ENCODE data around the gene EIF4E2. TPM values are rescaled to one million over a fixed set of nuclear protein-coding genes. Genes with fewer than 3 reads are reported as not detected.

EIF4E2 gene
- total RNA-seq, 4 donors from 2014 or later: 23.8 to 38.5 (median 27.8) TPM

DNA sequence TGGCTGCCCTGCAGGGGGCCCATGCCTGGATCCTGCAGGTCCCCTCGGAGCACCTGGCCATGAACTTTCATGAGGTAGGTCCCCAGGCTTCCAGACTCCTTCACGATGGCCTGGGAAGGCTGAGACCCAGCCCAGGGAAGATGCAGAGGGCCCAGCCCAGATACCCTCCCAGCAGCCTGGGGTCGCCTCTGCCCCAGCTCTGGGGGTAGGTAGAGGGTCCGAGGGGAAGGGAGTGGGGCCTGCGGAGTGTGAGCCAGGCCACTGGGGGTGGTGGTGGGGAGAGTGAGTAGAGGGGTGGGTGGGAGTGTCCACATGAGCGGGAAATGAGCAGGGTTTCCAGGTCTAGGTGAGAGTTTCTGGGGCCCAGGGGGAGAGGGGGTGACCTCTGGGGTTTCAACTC, 25.7 kb upstream of the EIF4E2 start:
- Histone ChIP-seq H3K9me3 (no peaks in the 10 kb centered on the region), H3K36me3 (no peaks in the 10 kb centered on the region), H3K4me1 (peaks cover 0 to 40% (median 10%) of the 10 kb centered on the region in 4 donors), H3K4me3 (no peak overlapping the region), H3K27me3 (peaks cover 0 to 77% of the 10 kb centered on the region in 2 donors), H3K27ac (no peak overlapping the region)
- DNase-seq (ENCODE audit: low spot score in 2 of 2): no peak
- no peak for TF ChIP-seq EP300 (IDR thresholded peaks at IDR 0.05)
- TF ChIP-seq, protein P1, sequence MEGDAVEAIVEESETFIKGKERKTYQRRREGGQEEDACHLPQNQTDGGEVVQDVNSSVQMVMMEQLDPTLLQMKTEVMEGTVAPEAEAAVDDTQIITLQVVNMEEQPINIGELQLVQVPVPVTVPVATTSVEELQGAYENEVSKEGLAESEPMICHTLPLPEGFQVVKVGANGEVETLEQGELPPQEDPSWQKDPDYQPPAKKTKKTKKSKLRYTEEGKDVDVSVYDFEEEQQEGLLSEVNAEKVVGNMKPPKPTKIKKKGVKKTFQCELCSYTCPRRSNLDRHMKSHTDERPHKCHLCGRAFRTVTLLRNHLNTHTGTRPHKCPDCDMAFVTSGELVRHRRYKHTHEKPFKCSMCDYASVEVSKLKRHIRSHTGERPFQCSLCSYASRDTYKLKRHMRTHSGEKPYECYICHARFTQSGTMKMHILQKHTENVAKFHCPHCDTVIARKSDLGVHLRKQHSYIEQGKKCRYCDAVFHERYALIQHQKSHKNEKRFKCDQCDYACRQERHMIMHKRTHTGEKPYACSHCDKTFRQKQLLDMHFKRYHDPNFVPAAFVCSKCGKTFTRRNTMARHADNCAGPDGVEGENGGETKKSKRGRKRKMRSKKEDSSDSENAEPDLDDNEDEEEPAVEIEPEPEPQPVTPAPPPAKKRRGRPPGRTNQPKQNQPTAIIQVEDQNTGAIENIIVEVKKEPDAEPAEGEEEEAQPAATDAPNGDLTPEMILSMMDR (IDR thresholded peaks at IDR 0.05): no peak
- TF ChIP-seq POLR2A (IDR thresholded peaks at IDR 0.05): no peak
- 75 to 77% methylated on average over 5 to 6 of the region's 6 CpGs for WGBS, 2 donors

DNA sequence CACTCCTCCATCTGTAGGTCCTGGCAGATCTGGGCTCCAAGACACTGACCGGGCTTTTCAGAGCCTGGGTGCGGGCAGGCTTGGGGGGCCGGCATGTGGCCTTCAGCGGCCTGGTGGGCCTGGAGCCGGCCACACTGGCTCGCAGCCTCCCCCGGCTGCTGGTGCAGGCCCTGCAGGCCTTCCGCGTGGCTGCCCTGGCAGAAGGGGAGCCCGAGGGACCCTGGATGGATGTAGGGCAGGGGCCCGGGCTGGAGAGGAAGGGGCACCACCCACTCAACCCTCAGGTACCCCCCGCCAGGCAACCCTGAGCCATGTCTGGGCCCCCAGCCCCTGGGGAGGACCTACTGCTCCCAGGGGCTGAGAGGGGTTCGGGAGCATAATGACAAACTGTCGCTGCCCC, 25.3 kb upstream of the EIF4E2 start:
- H3K27ac ChIP-seq: no peak overlapping the region
- peaks cover 0 to 77% of the 10 kb centered on the region in 2 donors for H3K27me3 ChIP-seq
- no peak for DNase-seq (ENCODE audit: low spot score in 2 of 2)
- H3K36me3 ChIP-seq: no peaks in the 10 kb centered on the region
- peaks cover 0 to 40% (median 10%) of the 10 kb centered on the region in 4 donors for H3K4me1 ChIP-seq
- 79 to 91% methylated on average over 6 to 11 of the region's 14 CpGs for WGBS, 2 donors
- TF ChIP-seq, protein P1 (IDR thresholded peaks at IDR 0.05): no peak
- TF ChIP-seq EP300 (IDR thresholded peaks at IDR 0.05) (no peak), POLR2A (IDR thresholded peaks at IDR 0.05) (no peak)
- H3K4me3 ChIP-seq: no peak overlapping the region
- no peaks in the 10 kb centered on the region for H3K9me3 ChIP-seq

DNA sequence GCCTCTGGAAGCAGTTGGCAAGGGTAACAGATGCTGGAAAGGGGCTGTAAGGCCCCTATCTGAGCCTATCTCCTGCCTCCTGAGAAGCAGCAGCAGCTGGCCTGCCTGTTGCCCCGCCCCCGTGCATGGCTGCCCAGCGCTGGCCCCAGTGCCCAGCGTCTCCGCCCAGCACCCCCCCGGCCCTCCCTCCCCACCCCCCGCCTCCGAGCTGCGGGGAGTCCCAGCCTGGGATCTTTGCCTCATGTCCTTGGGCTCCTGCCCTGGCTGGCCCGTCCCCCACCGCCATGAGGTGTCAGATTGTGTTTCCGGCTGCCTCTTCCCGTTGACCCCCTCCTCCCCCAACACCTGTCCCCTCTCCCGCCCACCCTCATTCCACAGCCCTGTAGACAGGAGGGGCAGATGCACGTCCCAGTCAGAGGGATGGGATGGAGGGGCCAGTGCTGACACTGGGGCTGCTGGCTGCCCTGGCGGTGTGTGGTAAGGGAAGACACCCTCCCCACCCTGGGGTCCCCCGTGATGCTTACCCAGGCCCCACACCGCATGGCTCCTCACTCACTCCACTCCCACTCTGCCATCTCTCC, 24.6 kb upstream of the EIF4E2 start, which contains the start of gene CHRND:
Gene CHRND, plus strand, starts transcription at position 370 of the 581 bp plus-strand sequence. Its CDS starts 56 bp downstream, at position 426.
- Histone ChIP-seq H3K36me3 (no peaks in the 10 kb centered on the region), H3K9me3 (no peaks in the 10 kb centered on the region), H3K4me3 (no peak within 1 kb of the TSS), H3K4me1 (peaks cover 0 to 40% (median 10%) of the 10 kb centered on the region in 4 donors), H3K27ac (no peak within 1 kb of the TSS), H3K27me3 (peaks cover 0 to 77% of the 10 kb centered on the region in 2 donors)
- WGBS, 2 donors: 7 to 29% methylated on average over 11 to 14 of the region's 18 CpGs
- no peak for DNase-seq (ENCODE audit: low spot score in 2 of 2)
- TF ChIP-seq POLR2A (IDR thresholded peaks at IDR 0.05) (no peak), EP300 (IDR thresholded peaks at IDR 0.05) (no peak)
- TF ChIP-seq, protein P1 (IDR thresholded peaks at IDR 0.05): no peak

DNA sequence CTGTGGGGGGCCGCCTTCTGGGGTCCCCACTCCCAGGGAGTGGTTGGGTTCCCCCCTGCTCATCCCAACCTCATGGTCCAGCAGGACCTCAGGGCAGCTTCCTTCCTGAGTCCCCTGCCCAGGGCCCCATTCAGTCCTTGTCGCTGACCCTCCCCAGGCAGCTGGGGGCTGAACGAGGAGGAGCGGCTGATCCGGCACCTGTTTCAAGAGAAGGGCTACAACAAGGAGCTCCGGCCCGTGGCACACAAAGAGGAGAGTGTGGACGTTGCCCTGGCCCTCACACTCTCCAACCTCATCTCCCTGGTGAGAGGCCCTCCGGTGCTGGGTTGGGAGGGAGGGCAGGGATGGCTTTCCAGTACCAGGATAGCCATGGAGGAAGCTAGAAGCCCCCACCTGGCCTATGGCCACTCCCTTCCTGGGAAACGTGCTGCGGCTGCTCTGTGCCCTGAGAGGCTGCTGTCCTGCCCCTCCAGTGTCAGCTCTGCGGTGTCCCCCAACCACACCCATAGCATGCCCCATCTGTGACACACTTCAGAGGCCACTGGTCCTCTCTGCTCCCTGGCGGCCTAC, 24.0 kb upstream of the EIF4E2 start:
- H3K4me1 ChIP-seq: peaks cover 0 to 40% (median 10%) of the 10 kb centered on the region in 4 donors
- H3K9me3 ChIP-seq: no peaks in the 10 kb centered on the region
- 51 to 69% methylated on average over 13 of the region's 13 CpGs for WGBS, 2 donors
- H3K36me3 ChIP-seq: no peaks in the 10 kb centered on the region
- H3K27me3 ChIP-seq: peaks cover 0 to 74% of the 10 kb centered on the region in 2 donors
- TF ChIP-seq EP300 (IDR thresholded peaks at IDR 0.05) (no peak), POLR2A (IDR thresholded peaks at IDR 0.05) (no peak)
- TF ChIP-seq, protein P1 (IDR thresholded peaks at IDR 0.05): no peak
- no peak for DNase-seq (ENCODE audit: low spot score in 2 of 2)
- H3K4me3 ChIP-seq: no peak overlapping the region
- H3K27ac ChIP-seq: no peak overlapping the region

DNA sequence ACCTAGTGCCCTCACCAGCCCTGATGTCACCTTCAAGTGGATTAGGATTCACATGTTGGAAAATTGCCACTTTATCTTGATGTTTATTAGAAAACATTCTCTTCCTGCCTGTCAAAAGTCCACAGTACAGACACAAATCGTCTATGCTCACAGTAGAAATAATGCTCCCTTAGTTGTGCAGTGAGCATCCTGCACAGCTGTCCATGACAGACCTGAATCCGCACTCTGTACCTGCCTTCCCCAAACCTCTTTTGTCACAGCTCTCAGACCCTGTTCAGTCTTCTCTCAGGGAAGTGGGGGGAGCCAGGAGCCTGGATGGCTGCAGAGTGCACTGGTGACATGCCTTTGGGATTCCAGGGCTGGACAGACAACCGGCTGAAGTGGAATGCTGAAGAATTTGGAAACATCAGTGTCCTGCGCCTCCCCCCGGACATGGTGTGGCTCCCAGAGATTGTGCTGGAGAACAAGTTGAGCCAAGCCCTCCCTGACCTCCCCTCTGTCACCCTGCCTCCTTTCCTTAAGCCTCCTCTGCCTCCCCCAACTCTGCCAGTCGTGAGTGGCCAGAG, 22.5 kb upstream of the EIF4E2 start:
- Histone ChIP-seq H3K27me3 (peaks cover 0 to 59% of the 10 kb centered on the region in 2 donors), H3K4me1 (peaks cover 0 to 25% (median 4%) of the 10 kb centered on the region in 4 donors), H3K4me3 (no peak overlapping the region), H3K36me3 (no peaks in the 10 kb centered on the region), H3K27ac (no peak overlapping the region), H3K9me3 (no peaks in the 10 kb centered on the region)
- DNase-seq (ENCODE audit: low spot score in 2 of 2): no peak
- 66 to 76% methylated on average over 6 of the region's 6 CpGs for WGBS, 2 donors
- TF ChIP-seq, protein P1 (IDR thresholded peaks at IDR 0.05): no peak
- TF ChIP-seq POLR2A (IDR thresholded peaks at IDR 0.05) (no peak), EP300 (IDR thresholded peaks at IDR 0.05) (no peak)

Data from tibial nerve (tissue), 4 donors.